Measurements from ENCODE around the gene RHO.
"Not testable (repeated sequence)": the region's sequence is repeated elsewhere in the genome, so short reads cannot be mapped to it uniquely, and the experiment has no call there.

The RHO gene

GRCh38 chr3:129506231-129506742 lies 22.2 kb upstream of the RHO start:
- no peak overlapping the region for H3K4me3 ChIP-seq (ENCODE audit: low read depth, low read length)
- no peak for TF ChIP-seq CTCF (IDR thresholded peaks at IDR 0.05; ENCODE audit: borderline replicate concordance, insufficient read depth, low read depth, low read length)

DNA sequence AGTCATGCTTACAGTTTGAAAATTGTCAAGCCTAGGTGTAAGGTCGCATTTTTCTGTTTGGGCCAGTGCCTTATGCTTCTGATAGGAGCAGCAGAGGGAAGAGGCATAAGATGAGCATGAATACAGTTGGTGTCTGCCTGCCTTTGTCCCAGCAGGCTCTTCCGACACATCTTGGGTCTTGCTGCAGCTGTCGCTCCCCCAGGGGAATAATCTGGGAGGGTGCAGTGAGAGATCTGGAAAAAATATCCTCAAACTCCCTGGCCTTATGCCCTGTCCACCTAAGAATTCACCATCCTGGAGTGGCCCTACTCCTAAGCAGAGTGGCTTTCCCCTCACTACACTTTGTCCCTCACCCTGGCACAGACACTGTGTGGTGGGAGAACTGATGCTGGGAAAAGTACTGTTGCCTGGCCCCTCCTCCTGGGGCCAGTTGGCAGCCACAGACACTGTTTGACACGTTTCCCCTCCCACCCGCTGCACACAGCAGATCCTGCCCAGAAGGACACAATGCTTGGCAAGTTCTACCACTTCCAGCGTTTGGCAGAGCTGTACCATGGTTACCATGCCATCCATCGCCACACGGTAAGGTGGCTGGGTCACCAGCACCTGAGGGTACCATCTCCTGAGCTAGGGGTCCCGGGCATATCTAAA lies 21.1 kb upstream of the RHO start:
- no peak for TF ChIP-seq CTCF (IDR thresholded peaks at IDR 0.05; ENCODE audit: borderline replicate concordance, insufficient read depth, low read depth, low read length)
- H3K4me3 ChIP-seq (ENCODE audit: low read depth, low read length): no peak overlapping the region

DNA sequence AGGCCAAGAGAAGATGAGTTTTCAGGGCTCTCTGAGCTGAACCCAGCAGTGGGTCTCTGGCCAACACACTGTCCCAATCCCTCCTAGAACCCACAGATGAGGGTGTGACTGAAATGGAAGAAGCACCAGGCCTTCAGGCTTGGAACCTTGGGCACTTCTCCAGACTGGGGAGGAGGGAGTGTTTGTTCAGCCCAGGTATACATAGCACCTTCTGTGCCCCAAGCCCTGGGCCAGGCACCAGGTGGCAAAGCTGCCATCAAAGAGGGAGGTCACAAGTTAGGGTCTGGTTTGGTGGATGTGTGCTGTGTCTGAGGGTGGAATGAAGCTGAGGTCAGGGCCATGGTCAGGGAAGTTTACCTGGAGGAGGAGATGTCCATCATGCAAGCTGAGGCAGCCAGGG lies 15.8 kb upstream of the RHO start:
- no peak overlapping the region for H3K4me3 ChIP-seq (ENCODE audit: low read depth, low read length)
- no peak for TF ChIP-seq CTCF (IDR thresholded peaks at IDR 0.05; ENCODE audit: borderline replicate concordance, insufficient read depth, low read depth, low read length)

DNA sequence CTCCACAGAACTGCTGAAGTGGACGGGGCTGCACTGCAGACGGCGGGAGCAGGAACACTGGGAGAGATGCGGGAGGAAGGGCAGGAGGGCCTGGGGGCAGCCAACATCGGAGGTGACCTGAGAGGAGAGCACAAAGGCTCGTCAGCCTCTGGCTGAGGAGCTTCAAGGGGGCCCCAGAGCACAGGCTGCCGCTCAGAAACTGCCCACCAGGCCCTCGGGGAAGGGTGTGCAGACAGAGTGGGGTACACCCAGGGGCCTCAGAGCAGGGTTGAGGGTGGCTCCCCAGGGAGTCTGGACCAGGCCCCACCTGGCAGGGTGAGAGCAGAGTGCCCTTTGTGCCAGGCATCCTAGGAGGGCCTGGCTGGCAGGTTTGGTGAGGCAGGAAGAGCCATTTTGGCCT lies 14.7 kb upstream of the RHO start:
- no peak overlapping the region for H3K4me3 ChIP-seq (ENCODE audit: low read depth, low read length)
- no peak for TF ChIP-seq CTCF (IDR thresholded peaks at IDR 0.05; ENCODE audit: borderline replicate concordance, insufficient read depth, low read depth, low read length)

- no peak for TF ChIP-seq CTCF (IDR thresholded peaks at IDR 0.05; ENCODE audit: borderline replicate concordance, insufficient read depth, low read depth, low read length)
- H3K4me3 ChIP-seq (ENCODE audit: low read depth, low read length): no peak overlapping the region
Observed at GRCh38 chr3:129514110-129514509, 14.3 kb upstream of the RHO start.

- no peak for TF ChIP-seq CTCF (IDR thresholded peaks at IDR 0.05; ENCODE audit: borderline replicate concordance, insufficient read depth, low read depth, low read length)
Observed at GRCh38 chr3:129514563-129514962, 13.9 kb upstream of the RHO start.

DNA sequence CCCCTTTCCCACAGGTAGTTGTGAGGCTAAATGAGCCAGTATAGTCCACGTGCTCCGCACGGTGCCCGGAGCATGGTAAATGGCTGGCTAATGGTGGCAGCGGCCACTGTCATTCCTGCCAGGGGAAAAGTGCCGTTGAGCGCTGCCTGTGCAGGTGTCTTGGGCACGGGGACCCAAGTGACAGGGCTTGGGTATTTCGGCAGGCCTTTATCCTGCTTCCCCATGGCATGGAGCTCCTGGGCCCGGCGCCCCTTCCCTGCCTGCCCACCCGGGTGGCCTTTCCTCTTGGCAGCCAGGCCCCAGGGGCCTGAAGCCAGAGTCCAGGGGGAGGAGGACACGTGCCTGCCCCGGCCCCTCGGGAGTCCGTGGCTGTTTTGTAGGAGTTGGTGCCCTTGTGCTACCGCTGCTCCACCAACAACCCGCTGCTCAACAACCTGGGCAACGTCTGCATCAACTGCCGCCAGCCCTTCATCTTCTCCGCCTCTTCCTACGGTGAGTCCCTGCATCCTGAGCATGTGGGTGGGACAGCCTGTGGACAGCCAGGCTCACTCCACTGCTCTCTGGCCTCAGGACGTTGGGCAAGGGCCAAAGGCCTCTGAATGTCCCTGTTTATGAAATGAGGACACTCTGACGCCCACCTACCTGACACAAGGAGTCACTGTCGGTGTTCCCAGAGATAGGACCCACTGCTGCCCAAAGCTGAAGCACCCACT lies 13.2 kb upstream of the RHO start:
- H3K4me3 ChIP-seq (ENCODE audit: low read depth, low read length): not testable (repeated sequence)

More at GRCh38 chr3:129514563-129514962, 13.9 kb upstream of the RHO start:
- no peak overlapping the region for H3K4me3 ChIP-seq (ENCODE audit: low read depth, low read length)

DNA sequence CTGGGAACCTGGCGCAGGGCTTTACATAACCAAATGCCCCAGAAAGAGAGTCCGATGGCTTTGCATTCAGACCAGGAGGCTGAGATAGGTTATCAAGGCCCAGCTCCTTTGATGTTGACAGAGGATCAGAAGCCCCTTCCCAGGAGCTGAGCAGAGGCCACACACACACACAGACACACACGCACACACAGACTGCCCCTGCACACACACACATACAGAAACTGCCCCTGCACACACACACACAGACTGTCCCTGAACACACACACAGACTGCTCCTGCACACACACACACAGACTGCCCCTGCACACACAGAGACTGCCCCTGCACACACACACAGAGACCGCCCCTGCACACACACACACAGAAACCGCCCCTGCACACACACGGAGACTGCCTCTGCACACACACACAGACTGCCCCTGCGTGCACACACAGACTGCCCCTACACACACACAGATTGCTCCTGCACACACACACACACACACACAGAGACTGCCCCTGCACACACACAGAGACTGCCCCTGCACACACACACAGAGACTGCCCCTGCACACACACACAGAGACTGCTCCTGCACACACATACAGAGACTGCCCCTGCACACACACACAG lies 12.5 kb upstream of the RHO start:
- H3K4me3 ChIP-seq (ENCODE audit: low read depth, low read length): not testable (repeated sequence)

Measured in GM12875 (cell line).